ENCODE results near the gene TBL3.
"Not testable (repeated sequence)": the region's sequence is repeated elsewhere in the genome, so short reads cannot be mapped to it uniquely, and the experiment has no call there.

TBL3 gene

GRCh38 chr16:1944612-1945199 lies 27.1 kb upstream of the TBL3 start:
- DNase-seq: no peak

GRCh38 chr16:1945559-1946391 lies 26.1 kb upstream of the TBL3 start:
- DNase-seq: no peak

- DNase-seq: no peak
Measured at GRCh38 chr16:1946495-1947368, 25.1 kb upstream of the TBL3 start.

GRCh38 chr16:1947369-1947670 lies 24.5 kb upstream of the TBL3 start:
- DNase-seq: no peak

GRCh38 chr16:1949507-1949906 lies 22.3 kb upstream of the TBL3 start:
- no peak for DNase-seq

- DNase-seq: no peak
Measured at GRCh38 chr16:1950047-1950446, 21.8 kb upstream of the TBL3 start.

GRCh38 chr16:1950559-1950958 lies 21.3 kb upstream of the TBL3 start:
- no peak for DNase-seq

GRCh38 chr16:1953734-1954133 lies 18.1 kb upstream of the TBL3 start:
- DNase-seq: no peak

GRCh38 chr16:1957434-1958142 lies 14.3 kb upstream of the TBL3 start:
- DNase-seq: not testable (repeated sequence)

GRCh38 chr16:1958143-1958491 lies 13.7 kb upstream of the TBL3 start:
- not testable (repeated sequence) for DNase-seq

GRCh38 chr16:1958715-1959268 lies 13.1 kb upstream of the TBL3 start:
- no peak for DNase-seq

GRCh38 chr16:1959269-1960039 lies 12.4 kb upstream of the TBL3 start, which contains the start of gene NDUFB10:
Gene NDUFB10 (plus strand): TSS chr16:1959538. CDS start chr16:1959625, 87 bp downstream.
- peak; percentile 57 for DNase-seq

GRCh38 chr16:1960665-1961630 lies 10.9 kb upstream of the TBL3 start:
- DNase-seq: peak; percentile 95

- peak; percentile 70 for DNase-seq
Measured at GRCh38 chr16:1961651-1962067, 10.2 kb upstream of the TBL3 start.

- DNase-seq: not testable (repeated sequence)
Measured at GRCh38 chr16:1962161-1963153, 9.4 kb upstream of the TBL3 start.

GRCh38 chr16:1963806-1964505 lies 7.9 kb upstream of the TBL3 start:
- DNase-seq: no peak

GRCh38 chr16:1964506-1965395 lies 7.1 kb upstream of the TBL3 start, which contains the start of gene RPS2:
Gene RPS2 (minus strand): TSS chr16:1964826. CDS start chr16:1964625, 201 bp downstream.
- DNase-seq: peak; percentile 94
